ENCODE results near the gene LRRC47.

Gene LRRC47

GRCh38 chr1:3774276-3774945 lies 21.9 kb downstream of the LRRC47 start:
- Histone ChIP-seq H3K27me3 (ENCODE audit: insufficient read depth, poor library complexity, severe bottlenecking) (peaks cover 6% of the 10 kb centered on the region), H3K27ac (replicated peaks) (no peak overlapping the region), H3K4me3 (replicated peaks; ENCODE audit: insufficient read depth, low read length) (no peak overlapping the region)
- DNase-seq (ENCODE audit: low read depth in 1 of 2, low spot score in 1 of 2), result no peak
- TF ChIP-seq, protein P1, sequence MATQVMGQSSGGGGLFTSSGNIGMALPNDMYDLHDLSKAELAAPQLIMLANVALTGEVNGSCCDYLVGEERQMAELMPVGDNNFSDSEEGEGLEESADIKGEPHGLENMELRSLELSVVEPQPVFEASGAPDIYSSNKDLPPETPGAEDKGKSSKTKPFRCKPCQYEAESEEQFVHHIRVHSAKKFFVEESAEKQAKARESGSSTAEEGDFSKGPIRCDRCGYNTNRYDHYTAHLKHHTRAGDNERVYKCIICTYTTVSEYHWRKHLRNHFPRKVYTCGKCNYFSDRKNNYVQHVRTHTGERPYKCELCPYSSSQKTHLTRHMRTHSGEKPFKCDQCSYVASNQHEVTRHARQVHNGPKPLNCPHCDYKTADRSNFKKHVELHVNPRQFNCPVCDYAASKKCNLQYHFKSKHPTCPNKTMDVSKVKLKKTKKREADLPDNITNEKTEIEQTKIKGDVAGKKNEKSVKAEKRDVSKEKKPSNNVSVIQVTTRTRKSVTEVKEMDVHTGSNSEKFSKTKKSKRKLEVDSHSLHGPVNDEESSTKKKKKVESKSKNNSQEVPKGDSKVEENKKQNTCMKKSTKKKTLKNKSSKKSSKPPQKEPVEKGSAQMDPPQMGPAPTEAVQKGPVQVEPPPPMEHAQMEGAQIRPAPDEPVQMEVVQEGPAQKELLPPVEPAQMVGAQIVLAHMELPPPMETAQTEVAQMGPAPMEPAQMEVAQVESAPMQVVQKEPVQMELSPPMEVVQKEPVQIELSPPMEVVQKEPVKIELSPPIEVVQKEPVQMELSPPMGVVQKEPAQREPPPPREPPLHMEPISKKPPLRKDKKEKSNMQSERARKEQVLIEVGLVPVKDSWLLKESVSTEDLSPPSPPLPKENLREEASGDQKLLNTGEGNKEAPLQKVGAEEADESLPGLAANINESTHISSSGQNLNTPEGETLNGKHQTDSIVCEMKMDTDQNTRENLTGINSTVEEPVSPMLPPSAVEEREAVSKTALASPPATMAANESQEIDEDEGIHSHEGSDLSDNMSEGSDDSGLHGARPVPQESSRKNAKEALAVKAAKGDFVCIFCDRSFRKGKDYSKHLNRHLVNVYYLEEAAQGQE (IDR thresholded peaks at IDR 0.05; ENCODE audit: insufficient replicate concordance, low read depth), result no peak
- TF ChIP-seq POLR2AphosphoS5 (IDR thresholded peaks at IDR 0.05; ENCODE audit: low read depth) (no peak), CTCF (IDR thresholded peaks at IDR 0.05; ENCODE audit: insufficient read depth, low read length) (no peak), SPI1 (IDR thresholded peaks at IDR 0.05; ENCODE audit: borderline replicate concordance, low read depth) (no peak)

GRCh38 chr1:3773572-3774275 lies 22.6 kb downstream of the LRRC47 start:
- H3K4me3 ChIP-seq (replicated peaks; ENCODE audit: insufficient read depth, low read length), result no peak overlapping the region
- H3K27ac ChIP-seq (replicated peaks), result no peak overlapping the region
- H3K27me3 ChIP-seq (ENCODE audit: insufficient read depth, poor library complexity, severe bottlenecking), result peaks cover 6% of the 10 kb centered on the region
- no peak for DNase-seq (ENCODE audit: low read depth in 1 of 2, low spot score in 1 of 2)
- TF ChIP-seq SPI1 (IDR thresholded peaks at IDR 0.05; ENCODE audit: borderline replicate concordance, low read depth) (no peak), POLR2AphosphoS5 (IDR thresholded peaks at IDR 0.05; ENCODE audit: low read depth) (no peak), CTCF (IDR thresholded peaks at IDR 0.05; ENCODE audit: insufficient read depth, low read length) (no peak), GABPA (IDR thresholded peaks at IDR 0.05; ENCODE audit: low read depth) (no peak)
- TF ChIP-seq, protein P1 (IDR thresholded peaks at IDR 0.05; ENCODE audit: insufficient replicate concordance, low read depth), result no peak

GRCh38 chr1:3772715-3773571 lies 23.4 kb downstream of the LRRC47 start, which contains the start of gene SMIM1:
TSS of gene SMIM1 (plus strand) at chr1:3772749. CDS start at chr1:3775374, 2,625 bp downstream.
- TF ChIP-seq SPI1 (IDR thresholded peaks at IDR 0.05; ENCODE audit: borderline replicate concordance, low read depth) (no peak), POLR2AphosphoS5 (IDR thresholded peaks at IDR 0.05; ENCODE audit: low read depth) (no peak), CTCF (IDR thresholded peaks at IDR 0.05; ENCODE audit: insufficient read depth, low read length) (no peak), GABPA (IDR thresholded peaks at IDR 0.05; ENCODE audit: low read depth) (no peak)
- TF ChIP-seq, protein P1 (IDR thresholded peaks at IDR 0.05; ENCODE audit: insufficient replicate concordance, low read depth), result no peak
- peak within 1 kb of the TSS; percentile 24 for H3K4me3 ChIP-seq (replicated peaks; ENCODE audit: insufficient read depth, low read length)
- peaks cover 6% of the 10 kb centered on the region for H3K27me3 ChIP-seq (ENCODE audit: insufficient read depth, poor library complexity, severe bottlenecking)
- no peak within 1 kb of the TSS for H3K27ac ChIP-seq (replicated peaks)
- DNase-seq (ENCODE audit: low read depth in 1 of 2, low spot score in 1 of 2), result no peak

Data from HL-60 (cell line).